Fibroblast of lung (primary cell): ENCODE results near the gene OXCT1. TPM values are rescaled to one million over a fixed set of nuclear protein-coding genes. Genes with fewer than 3 reads are reported as not detected.

Source experiments
- DNase-seq, 2 donors: peaks; one replicate each; pipeline versions ENCODE4 v3.0.0 to v3.0.0-alpha.2; 2010; ENCODE audit warnings: low read depth in 2 of 2
- H2AFZ ChIP-seq: 2 replicates; pipeline ENCODE4 v1.5.1; 2012; ENCODE audit warnings: low read length, control low read depth, inconsistent platforms
- H3K27ac ChIP-seq: 2 replicates; pipeline ENCODE4 v1.5.1; 2011; ENCODE audit warnings: low read length, control low read depth; ENCODE audit not compliant: insufficient read depth
- H3K27me3 ChIP-seq: 2 replicates; pipeline ENCODE4 v1.5.1; 2011; ENCODE audit warnings: mild to moderate bottlenecking, low read length; ENCODE audit not compliant: control insufficient read depth, insufficient read depth
- H3K36me3 ChIP-seq: 2 replicates; pipeline ENCODE4 v1.5.1; 2011; ENCODE audit warnings: low read length; ENCODE audit not compliant: control insufficient read depth, insufficient read depth
- H3K4me1 ChIP-seq: 2 replicates; pipeline ENCODE4 v1.5.1; 2011; ENCODE audit warnings: low read length; ENCODE audit not compliant: control insufficient read depth, insufficient read depth; ENCODE audit errors: extremely low read depth
- H3K4me2 ChIP-seq: 2 replicates; pipeline ENCODE4 v1.5.1; 2011; ENCODE audit warnings: low read length, control low read depth; ENCODE audit not compliant: insufficient read depth; ENCODE audit errors: extremely low read depth
- H3K4me3 ChIP-seq, 4 experiments: fragments of 200-600 bp in 1 of 4; sonication (generic) in 1 of 4; replicated peaks in 1 of 4; 2 replicates each; pipeline ENCODE4 v1.5.1; 2011 to 2016; ENCODE audit warnings: low read length in 4 of 4, low read depth in 3 of 4, mild to moderate bottlenecking in 3 of 4, control low read depth in 2 of 4, inconsistent platforms in 1 of 4, mixed read lengths in 1 of 4; ENCODE audit not compliant: insufficient read depth in 1 of 4; ENCODE audit errors: control extremely low read depth in 1 of 4
- H3K79me2 ChIP-seq: 2 replicates; pipeline ENCODE4 v1.5.1; 2012; ENCODE audit warnings: mild to moderate bottlenecking, low read length, inconsistent platforms; ENCODE audit not compliant: control insufficient read depth, insufficient read depth
- H3K9ac ChIP-seq: 2 replicates; pipeline ENCODE4 v1.5.1; 2011; ENCODE audit warnings: mild to moderate bottlenecking, low read length, control low read depth; ENCODE audit not compliant: insufficient read depth
- H3K9me3 ChIP-seq: 2 replicates; pipeline ENCODE4 v1.5.1; 2012; ENCODE audit warnings: low read depth, low read length; ENCODE audit not compliant: control insufficient read depth, insufficient read depth
- H4K20me1 ChIP-seq: 2 replicates; pipeline ENCODE4 v1.5.1; 2011; ENCODE audit warnings: low read length; ENCODE audit not compliant: control insufficient read depth, insufficient read depth; ENCODE audit errors: extremely low read depth
- EZH2 ChIP-seq: IDR thresholded peaks from 2 replicates; pipeline ENCODE4 v1.5.1; 2012; ENCODE audit warnings: low read length, control low read depth, mild to moderate bottlenecking; ENCODE audit errors: missing control alignments
- polyA plus RNA-seq, 2 donors: library from polyadenylated mRNA; depleted of rRNA in 1 of 2; stranded (reverse) in 1 of 2; unstranded in 1 of 2; fragments of >200 nt; gene quantifications; 2 replicates each; pipeline ENCODE4 v1.2.1, GENCODE V29; 2011 to 2012; ENCODE audit warnings: missing spikeins in 1 of 2
- total RNA-seq: library from RNA; depleted of rRNA; stranded (reverse); fragments of >200 nt; gene quantifications from 2 replicates; pipeline ENCODE4 v1.2.1, GENCODE V29; 2014
- TF ChIP-seq, protein P1 (sequence below), 2 donors: IDR thresholded peaks in 1 of 2; conservative IDR thresholded peaks in 1 of 2; 1 replicate in 1 of 2; 2 replicates in 1 of 2; pipeline ENCODE4 v1.5.1; 2011 to 2012; ENCODE audit warnings: low read length in 2 of 2, control low read depth in 1 of 2, inconsistent platforms in 1 of 2, low read depth in 1 of 2, mild to moderate bottlenecking in 1 of 2

The OXCT1 gene
- total and polyA plus RNA-seq, 2 donors (not counting 1 experiment from before 2014, with no cell fraction given) = 35.7 to 56.3 TPM

DNA sequence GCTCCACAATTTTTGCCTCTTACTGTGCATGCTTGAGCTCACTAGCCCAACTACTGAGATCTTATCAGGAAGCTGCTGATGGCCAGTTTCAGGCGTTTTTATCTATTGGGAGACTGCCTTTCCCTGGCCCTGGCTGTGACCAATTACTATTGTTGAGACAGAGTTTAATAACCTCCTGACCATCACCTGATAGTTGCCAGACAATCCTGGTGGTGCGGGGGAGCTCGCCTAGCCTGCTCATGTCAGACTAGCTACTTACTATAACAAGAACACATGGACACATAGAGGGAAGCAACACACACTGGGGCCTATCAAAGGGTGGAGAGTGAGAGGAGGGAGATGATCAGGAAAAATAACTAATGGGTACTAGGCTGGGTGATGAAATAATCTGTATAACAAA lies 13.0 kb upstream of the OXCT1 start:
- Histone ChIP-seq H3K79me2 (no peaks in the 10 kb centered on the region), H3K4me2 (no peak overlapping the region), H3K9ac (no peak overlapping the region), H3K4me1 (no peaks in the 10 kb centered on the region), H4K20me1 (no peaks in the 10 kb centered on the region), H3K4me3 (no peak overlapping the region), H3K36me3 (no peaks in the 10 kb centered on the region), H3K9me3 (no peaks in the 10 kb centered on the region), H3K27ac (no peak overlapping the region), H3K27me3 (no peaks in the 10 kb centered on the region), H2AFZ (no peak overlapping the region)
- no peak for TF ChIP-seq EZH2
- TF ChIP-seq, protein P1, sequence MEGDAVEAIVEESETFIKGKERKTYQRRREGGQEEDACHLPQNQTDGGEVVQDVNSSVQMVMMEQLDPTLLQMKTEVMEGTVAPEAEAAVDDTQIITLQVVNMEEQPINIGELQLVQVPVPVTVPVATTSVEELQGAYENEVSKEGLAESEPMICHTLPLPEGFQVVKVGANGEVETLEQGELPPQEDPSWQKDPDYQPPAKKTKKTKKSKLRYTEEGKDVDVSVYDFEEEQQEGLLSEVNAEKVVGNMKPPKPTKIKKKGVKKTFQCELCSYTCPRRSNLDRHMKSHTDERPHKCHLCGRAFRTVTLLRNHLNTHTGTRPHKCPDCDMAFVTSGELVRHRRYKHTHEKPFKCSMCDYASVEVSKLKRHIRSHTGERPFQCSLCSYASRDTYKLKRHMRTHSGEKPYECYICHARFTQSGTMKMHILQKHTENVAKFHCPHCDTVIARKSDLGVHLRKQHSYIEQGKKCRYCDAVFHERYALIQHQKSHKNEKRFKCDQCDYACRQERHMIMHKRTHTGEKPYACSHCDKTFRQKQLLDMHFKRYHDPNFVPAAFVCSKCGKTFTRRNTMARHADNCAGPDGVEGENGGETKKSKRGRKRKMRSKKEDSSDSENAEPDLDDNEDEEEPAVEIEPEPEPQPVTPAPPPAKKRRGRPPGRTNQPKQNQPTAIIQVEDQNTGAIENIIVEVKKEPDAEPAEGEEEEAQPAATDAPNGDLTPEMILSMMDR (conservative IDR thresholded peaks at IDR 0.05 in 1 of 2, IDR thresholded peaks at IDR 0.05 in 1 of 2; ENCODE audit: low read depth in 1 of 2, low read length in 2 of 2) = no peak
- DNase-seq = no peak

DNA sequence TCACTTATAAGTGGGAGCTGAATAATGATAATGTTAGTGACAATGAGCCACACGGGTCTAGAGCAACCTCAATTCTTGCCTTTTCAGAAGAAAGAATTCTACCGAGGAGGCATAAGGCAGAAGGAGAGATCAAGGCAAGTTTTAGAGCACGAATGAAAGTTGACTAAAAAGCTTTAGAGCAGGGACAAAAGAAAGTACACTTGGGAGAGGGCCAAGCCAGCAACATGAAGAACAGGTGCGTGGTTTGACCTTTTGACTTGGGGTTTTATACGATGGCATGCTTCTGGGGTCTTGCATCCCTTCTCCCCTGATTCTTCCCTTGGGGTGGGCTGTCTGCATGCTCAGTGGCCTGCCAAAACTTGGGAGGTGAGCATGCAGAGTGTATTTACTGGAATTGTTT lies 12.5 kb upstream of the OXCT1 start:
- Histone ChIP-seq H3K9me3 (no peaks in the 10 kb centered on the region), H3K79me2 (no peaks in the 10 kb centered on the region), H3K36me3 (no peaks in the 10 kb centered on the region), H2AFZ (no peak overlapping the region), H3K27me3 (no peaks in the 10 kb centered on the region), H3K4me3 (no peak overlapping the region), H3K4me1 (no peaks in the 10 kb centered on the region), H3K27ac (no peak overlapping the region), H3K9ac (no peak overlapping the region), H4K20me1 (no peaks in the 10 kb centered on the region), H3K4me2 (no peak overlapping the region)
- TF ChIP-seq, protein P1 (conservative IDR thresholded peaks at IDR 0.05 in 1 of 2, IDR thresholded peaks at IDR 0.05 in 1 of 2; ENCODE audit: low read depth in 1 of 2, low read length in 2 of 2) = no peak
- no peak for TF ChIP-seq EZH2
- DNase-seq = no peak

DNA sequence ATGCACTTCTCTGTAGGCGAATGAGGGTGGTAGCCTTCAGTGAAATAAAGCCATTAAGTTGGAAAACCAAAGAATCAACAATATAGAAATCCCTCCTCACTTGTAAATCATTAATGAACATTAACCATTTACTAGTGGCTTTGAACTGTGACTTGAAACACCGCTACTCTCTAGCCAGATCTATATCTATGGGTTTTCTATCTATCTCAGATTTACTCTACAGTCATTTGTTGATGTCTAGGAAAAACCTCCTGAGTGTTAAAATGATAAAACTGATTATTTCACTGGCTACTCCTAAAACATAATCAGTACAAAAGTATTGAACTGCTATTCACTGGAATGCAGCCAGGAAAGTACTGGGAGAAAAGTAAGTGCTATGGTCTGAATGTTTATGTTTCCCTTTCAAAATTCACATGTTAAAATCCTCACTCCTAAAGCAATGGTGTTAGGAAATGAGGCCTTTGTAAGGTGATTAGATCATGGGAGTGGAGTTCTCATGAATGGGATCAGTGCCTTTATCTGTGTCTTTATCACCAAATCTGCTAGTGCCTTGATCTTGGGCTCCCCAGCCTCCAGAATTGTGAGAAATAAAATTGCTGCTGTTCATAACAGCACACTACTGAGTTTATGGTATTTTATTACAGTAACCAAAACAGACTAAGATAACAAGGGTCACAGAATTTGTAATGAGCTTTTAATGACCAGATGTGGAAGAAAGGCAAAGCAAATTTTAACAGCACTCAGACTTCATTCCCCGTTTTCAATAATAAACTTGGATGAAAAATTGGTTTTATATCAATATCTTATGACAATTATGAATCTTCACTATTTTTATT lies 8.6 kb upstream of the OXCT1 start:
- Histone ChIP-seq H3K9me3 (no peaks in the 10 kb centered on the region), H3K9ac (no peak overlapping the region), H3K4me2 (no peak overlapping the region), H3K27ac (no peak overlapping the region), H3K27me3 (no peaks in the 10 kb centered on the region), H2AFZ (no peak overlapping the region), H3K4me1 (no peaks in the 10 kb centered on the region), H3K4me3 (no peak overlapping the region), H3K36me3 (no peaks in the 10 kb centered on the region), H3K79me2 (no peaks in the 10 kb centered on the region), H4K20me1 (no peaks in the 10 kb centered on the region)
- DNase-seq = no peak
- TF ChIP-seq, protein P1 (conservative IDR thresholded peaks at IDR 0.05 in 1 of 2, IDR thresholded peaks at IDR 0.05 in 1 of 2; ENCODE audit: low read depth in 1 of 2, low read length in 2 of 2) = no peak
- TF ChIP-seq EZH2 = no peak
